Measurements from ENCODE around the gene C2CD2L. TPM values are rescaled to one million over a fixed set of nuclear protein-coding genes. Genes with fewer than 3 reads are reported as not detected.

C2CD2L gene
- total RNA-seq, 3 donors from 2014 or later (not counting 1 experiment from before 2014, with no cell fraction given) = 20.3 to 27.7 (median 25.6) TPM

DNA sequence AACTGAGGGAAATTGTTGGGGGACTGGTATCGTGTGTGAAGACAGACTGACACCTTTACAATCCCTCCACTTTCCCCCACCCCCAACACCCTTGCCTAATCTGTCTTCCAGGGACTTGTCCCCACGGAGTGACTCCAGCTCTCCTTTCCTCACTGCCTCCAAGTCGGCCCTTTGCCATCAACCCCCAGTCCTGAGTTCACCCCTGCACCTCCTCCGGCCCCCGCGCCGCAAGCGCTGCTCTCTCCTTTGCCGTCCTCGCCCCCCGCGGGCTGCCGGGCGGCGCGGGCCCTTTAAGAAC is 41.5 kb downstream of the C2CD2L start:
- intact Hi-C loops (cut with micrococcal nuclease) = no loop called here
- Histone ChIP-seq H3K4me3 (ENCODE audit: low read length) (peak overlapping the region; percentile 31), H3K9me3 (ENCODE audit: control insufficient read depth, insufficient read depth, low read length) (no peaks in the 10 kb centered on the region), H3K36me3 (ENCODE audit: control insufficient read depth, insufficient read depth, low read length) (no peaks in the 10 kb centered on the region), H3K27ac (ENCODE audit: low read length) (no peak overlapping the region), H3K27me3 (ENCODE audit: control insufficient read depth, insufficient read depth, low read length) (peaks cover 23% of the 10 kb centered on the region), H3K4me1 (ENCODE audit: control insufficient read depth, insufficient read depth, low read length) (peaks cover 13% of the 10 kb centered on the region)
- Mint-ChIP-seq H3K27ac (no peak overlapping the region), H3K4me3 (peak overlapping the region; percentile 75), H3K9me3 (no peaks in the 10 kb centered on the region), H3K36me3 (no peaks in the 10 kb centered on the region), H3K27me3 (ENCODE audit: low read depth in 2 of 2) (peaks cover 49 to 65% of the 10 kb centered on the region in 2 donors), H3K4me1 (peaks cover 0 to 16% of the 10 kb centered on the region in 2 donors)
- WGBS (ENCODE audit: insufficient coverage) = 4% methylated on average over 16 of the region's 16 CpGs
- no peak for ATAC-seq
- DNase-seq = no peak
- TF ChIP-seq, protein P1, sequence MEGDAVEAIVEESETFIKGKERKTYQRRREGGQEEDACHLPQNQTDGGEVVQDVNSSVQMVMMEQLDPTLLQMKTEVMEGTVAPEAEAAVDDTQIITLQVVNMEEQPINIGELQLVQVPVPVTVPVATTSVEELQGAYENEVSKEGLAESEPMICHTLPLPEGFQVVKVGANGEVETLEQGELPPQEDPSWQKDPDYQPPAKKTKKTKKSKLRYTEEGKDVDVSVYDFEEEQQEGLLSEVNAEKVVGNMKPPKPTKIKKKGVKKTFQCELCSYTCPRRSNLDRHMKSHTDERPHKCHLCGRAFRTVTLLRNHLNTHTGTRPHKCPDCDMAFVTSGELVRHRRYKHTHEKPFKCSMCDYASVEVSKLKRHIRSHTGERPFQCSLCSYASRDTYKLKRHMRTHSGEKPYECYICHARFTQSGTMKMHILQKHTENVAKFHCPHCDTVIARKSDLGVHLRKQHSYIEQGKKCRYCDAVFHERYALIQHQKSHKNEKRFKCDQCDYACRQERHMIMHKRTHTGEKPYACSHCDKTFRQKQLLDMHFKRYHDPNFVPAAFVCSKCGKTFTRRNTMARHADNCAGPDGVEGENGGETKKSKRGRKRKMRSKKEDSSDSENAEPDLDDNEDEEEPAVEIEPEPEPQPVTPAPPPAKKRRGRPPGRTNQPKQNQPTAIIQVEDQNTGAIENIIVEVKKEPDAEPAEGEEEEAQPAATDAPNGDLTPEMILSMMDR (IDR thresholded peaks at IDR 0.05) = no peak

DNA sequence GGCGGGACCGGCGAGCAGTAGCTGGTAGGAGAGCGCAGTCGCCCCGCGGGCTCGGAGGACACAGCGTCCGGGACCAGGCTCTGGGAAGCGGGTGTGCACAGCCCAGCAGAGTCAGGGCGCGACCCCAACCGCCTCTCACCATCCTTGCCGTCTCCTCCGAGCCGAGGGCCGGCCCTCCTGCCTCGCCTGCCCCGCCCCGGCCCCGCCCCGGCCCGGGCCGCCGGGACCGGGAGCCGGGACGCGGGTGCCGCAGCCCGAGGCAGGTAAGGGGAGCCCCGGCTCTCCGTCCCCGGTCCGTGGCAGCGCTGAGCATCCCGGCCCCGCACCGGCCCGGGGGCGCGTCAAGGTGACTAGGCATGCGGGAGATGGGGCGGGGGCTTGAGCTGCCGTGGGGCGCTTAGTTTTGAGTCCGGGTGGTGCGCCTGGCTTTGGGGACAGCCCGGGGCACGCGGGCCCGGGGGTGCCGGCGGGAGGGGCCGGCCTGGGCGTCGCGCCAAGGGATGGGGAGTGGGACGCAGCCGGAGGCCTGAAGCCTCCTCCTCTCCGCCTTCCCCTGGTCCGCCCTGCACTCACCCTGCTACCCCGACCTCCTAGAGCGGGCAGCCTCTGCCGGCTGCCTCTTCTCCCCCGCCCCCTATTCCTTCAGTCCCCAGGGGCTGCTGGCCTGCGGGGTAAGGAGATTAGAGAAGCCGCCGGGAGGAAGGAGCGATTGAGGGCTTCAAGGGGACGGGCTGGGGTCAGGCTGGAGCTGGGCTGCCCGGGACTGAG is 42.1 kb downstream of the C2CD2L start, which contains the start of gene ABCG4:
TSS of gene ABCG4 (plus strand) at position 35 of the 768 bp plus-strand sequence. CDS start 914 bp downstream, outside the sequence.
- Histone ChIP-seq H3K4me3 (ENCODE audit: low read length) (peak within 1 kb of the TSS; percentile 31), H3K4me1 (ENCODE audit: control insufficient read depth, insufficient read depth, low read length) (peaks cover 13% of the 10 kb centered on the region), H3K36me3 (ENCODE audit: control insufficient read depth, insufficient read depth, low read length) (no peaks in the 10 kb centered on the region), H3K9me3 (ENCODE audit: control insufficient read depth, insufficient read depth, low read length) (no peaks in the 10 kb centered on the region), H3K27me3 (ENCODE audit: control insufficient read depth, insufficient read depth, low read length) (peaks cover 23% of the 10 kb centered on the region), H3K27ac (ENCODE audit: low read length) (no peak within 1 kb of the TSS)
- ATAC-seq = peak; percentile 33 to 54 (median 53)
- Mint-ChIP-seq H3K4me3 (peak within 1 kb of the TSS; percentile 75), H3K36me3 (no peaks in the 10 kb centered on the region), H3K4me1 (peaks cover 0 to 16% of the 10 kb centered on the region in 2 donors), H3K27ac (no peak within 1 kb of the TSS), H3K27me3 (ENCODE audit: low read depth in 2 of 2) (peaks cover 52 to 65% of the 10 kb centered on the region in 2 donors), H3K9me3 (no peaks in the 10 kb centered on the region)
- DNase-seq = peak in 1 of 2 donors; percentile 42
- WGBS (ENCODE audit: insufficient coverage) = 1% methylated on average over 71 of the region's 73 CpGs
- TF ChIP-seq, protein P1 (IDR thresholded peaks at IDR 0.05) = no peak
- intact Hi-C loops (cut with micrococcal nuclease) = no loop called here

DNA sequence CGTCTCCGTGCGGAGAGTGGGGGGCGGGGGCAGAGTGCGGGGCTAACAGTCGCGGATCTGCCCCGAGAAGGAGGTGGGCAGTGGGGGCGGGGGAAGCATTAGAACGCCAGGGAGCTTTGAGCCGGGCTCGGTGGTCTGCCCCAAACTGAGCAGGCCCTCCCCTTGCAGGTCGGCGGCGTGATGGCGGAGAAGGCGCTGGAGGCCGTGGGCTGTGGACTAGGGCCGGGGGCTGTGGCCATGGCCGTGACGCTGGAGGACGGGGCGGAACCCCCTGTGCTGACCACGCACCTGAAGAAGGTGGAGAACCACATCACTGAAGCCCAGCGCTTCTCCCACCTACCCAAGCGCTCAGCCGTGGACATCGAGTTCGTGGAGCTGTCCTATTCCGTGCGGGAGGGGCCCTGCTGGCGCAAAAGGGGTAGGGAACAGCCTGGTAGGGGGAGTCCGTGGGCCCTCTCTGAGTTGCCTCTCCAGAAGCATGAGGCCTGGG is 42.7 kb downstream of the C2CD2L start:
- TF ChIP-seq, protein P1 (IDR thresholded peaks at IDR 0.05) = no peak
- no peak overlapping the region for H3K27ac Mint-ChIP-seq
- Histone ChIP-seq H3K4me1 (ENCODE audit: control insufficient read depth, insufficient read depth, low read length) (peaks cover 13% of the 10 kb centered on the region), H3K4me3 (ENCODE audit: low read length) (no peak overlapping the region), H3K36me3 (ENCODE audit: control insufficient read depth, insufficient read depth, low read length) (no peaks in the 10 kb centered on the region), H3K27ac (ENCODE audit: low read length) (no peak overlapping the region), H3K27me3 (ENCODE audit: control insufficient read depth, insufficient read depth, low read length) (peaks cover 23% of the 10 kb centered on the region), H3K9me3 (ENCODE audit: control insufficient read depth, insufficient read depth, low read length) (no peaks in the 10 kb centered on the region)
- H3K4me1 Mint-ChIP-seq = peaks cover 0 to 16% of the 10 kb centered on the region in 2 donors
- H3K4me3 Mint-ChIP-seq = peak overlapping the region; percentile 52
- 21% methylated on average over 32 of the region's 33 CpGs for WGBS (ENCODE audit: insufficient coverage)
- DNase-seq = no peak
- peaks cover 53 to 68% of the 10 kb centered on the region in 2 donors for H3K27me3 Mint-ChIP-seq (ENCODE audit: low read depth in 2 of 2)
- no peak for ATAC-seq
- no peaks in the 10 kb centered on the region for H3K9me3 Mint-ChIP-seq
- H3K36me3 Mint-ChIP-seq = no peaks in the 10 kb centered on the region
- intact Hi-C loops (cut with micrococcal nuclease) = no loop called here
